HG03025 (cell line): ENCODE measurements around the gene MYO1D.
"Not testable (repeated sequence)": the region's sequence is repeated elsewhere in the genome, so short reads cannot be mapped to it uniquely, and the experiment has no call there.

Experiments used
- ATAC-seq: cut with Tn5 transposase; IDR thresholded peaks from one replicate; pipeline ENCODE4 v1.9.1; 2021; ENCODE audit warnings: mild to moderate bottlenecking, moderate library complexity; ENCODE audit not compliant: unreplicated experiment, low FRiP score

Gene MYO1D

GRCh38 chr17:32646941-32647340 is 230.0 kb downstream of the MYO1D start:
- no peak for ATAC-seq

- not testable (repeated sequence) for ATAC-seq
Measured at GRCh38 chr17:32641514-32641913, 235.4 kb downstream of the MYO1D start.

GRCh38 chr17:32636598-32637218 is 240.2 kb downstream of the MYO1D start:
- no peak for ATAC-seq

GRCh38 chr17:32634167-32634566 is 242.8 kb downstream of the MYO1D start:
- ATAC-seq: no peak

DNA sequence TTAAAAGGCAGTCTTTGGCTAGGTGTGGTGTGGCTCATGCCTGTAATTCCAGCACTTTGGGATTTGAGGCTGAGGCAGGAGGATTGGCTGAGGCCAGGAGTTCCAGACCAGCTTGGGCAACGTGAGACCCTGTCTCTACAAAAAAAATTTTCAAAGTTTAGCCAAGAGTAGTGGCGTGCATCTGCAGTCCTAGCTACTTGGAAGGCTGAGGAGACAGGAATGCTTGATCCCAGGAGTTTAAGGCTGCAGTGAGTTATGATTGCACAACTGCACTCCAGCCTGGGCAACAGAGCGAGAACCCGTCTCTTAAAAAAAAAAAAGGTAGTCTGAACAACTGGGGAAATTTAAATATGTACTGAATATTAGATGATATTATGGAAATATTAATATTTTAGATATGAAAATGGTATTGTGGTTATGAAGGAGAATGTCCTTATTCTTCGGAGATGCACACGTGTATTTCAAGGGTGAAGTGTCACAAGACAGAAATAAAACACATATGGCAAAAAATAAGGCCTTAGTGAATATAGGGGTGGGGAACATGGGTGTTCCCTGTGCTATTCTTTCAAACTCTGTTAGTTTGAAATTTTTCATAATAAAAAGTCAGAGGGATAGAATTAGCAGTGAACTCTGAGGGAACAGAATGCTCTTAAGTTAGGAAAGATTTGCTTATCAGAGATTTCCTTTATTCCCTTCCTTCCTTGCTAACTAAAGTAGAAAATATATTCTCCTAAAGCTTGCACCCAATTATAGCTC is 245.4 kb downstream of the MYO1D start:
- no peak for ATAC-seq

GRCh38 chr17:32629563-32630190 is 247.2 kb downstream of the MYO1D start:
- ATAC-seq: no peak

DNA sequence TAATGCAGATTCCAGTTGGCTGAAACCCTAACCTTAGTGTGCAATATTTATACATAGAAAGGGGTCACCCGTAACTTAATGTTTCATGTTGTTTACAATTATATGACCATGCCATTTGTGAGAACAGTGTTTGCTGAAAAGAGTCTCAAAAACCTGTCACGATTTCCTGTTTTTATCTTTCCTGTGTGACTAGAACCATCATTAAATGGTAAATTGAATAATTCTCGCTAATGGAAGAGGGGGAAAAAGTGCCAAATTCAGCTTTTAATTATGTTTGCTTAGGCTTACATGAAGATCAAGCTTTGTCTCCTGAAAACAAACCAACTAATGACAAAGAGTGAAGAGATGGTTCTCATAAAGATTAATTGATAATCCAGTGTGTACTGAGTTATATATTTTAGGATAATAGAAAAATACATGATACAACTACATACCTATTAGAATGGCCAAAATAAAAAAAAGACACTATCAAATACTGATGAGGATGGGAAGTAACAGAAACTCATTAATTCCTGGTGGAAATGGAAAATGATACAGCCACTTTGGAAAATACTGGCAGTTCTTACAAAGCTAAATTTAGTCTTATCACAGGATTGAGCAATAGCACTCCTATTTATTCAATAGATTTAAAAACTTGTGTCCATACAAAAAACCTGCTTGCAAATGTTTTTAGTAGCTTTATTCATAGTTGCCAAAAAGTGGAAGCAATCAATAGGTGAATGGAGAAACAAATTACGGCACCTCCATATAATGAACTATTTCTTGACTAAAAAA is 248.5 kb downstream of the MYO1D start:
- no peak for ATAC-seq

DNA sequence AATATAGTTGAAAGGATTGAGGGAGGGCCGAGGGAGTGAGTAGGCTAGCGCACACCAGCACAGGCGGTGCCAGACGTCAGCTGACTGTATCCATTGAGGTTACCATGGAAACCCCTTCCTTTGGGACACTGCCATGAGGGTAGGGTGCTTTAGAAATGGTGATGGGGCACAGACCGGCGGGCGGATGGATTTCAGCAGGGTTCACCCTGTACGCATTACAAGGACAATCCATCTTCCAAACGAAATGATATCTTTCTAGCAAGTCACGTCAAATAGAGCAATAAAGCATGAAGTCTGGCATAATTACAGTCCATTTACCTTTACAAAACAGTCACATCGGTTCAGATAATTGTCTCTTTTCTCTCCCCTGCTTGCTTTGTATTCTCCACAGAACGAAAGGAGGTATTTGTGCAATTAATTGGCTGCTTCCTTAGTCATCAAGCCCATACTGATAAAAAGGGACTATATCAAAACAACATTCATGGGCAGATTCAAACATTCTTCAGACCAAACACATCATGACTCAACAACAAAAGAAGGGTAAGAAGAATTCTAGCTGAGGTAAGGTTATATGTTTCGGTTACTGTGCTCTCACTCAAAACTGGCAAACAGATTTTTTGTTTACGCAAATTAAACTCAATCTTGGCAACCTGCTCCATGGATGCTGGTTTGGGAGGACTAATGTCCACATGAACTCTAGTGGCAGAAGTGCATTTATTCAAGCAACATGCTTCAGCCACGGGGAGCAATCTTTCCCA is 249.5 kb downstream of the MYO1D start:
- no peak for ATAC-seq

DNA sequence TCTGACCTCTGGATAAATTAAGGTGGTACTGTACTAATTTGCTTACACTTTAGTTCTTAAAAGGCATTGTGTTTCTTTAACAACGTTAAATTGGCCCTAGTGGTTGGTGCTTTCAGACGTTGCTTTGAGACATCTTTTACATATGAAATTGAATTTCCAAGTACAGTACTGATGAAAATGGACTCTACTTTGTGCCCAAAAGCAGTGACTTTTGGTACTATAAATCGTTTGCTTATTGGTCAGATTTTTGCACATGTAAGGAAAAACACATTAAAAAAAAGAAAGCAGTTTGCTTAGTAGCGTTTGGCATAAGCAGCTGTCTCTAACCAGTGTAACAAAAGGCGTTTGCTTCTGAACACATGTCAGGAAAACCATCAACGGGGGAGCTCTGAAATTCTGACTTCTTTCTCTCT is 250.5 kb downstream of the MYO1D start:
- ATAC-seq: no peak

DNA sequence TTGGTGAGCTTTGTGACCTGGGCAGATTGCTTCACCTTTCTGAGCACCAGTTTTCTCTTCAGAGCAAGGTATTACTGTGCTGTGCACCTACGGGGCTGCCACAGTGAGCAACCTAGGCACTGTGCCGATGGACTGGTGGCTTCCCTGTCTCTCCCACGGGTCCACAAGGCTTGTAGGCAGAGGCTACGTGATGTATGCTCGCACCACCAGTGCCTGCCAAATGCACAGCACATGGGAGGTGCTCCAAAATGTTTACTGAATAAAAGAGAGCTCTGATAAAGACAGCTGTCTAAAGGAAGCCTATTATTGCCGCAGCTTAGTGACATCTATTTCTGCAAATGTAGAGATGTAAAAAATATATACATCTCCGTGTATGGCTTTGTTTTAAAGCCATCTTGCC is 251.0 kb downstream of the MYO1D start:
- no peak for ATAC-seq

DNA sequence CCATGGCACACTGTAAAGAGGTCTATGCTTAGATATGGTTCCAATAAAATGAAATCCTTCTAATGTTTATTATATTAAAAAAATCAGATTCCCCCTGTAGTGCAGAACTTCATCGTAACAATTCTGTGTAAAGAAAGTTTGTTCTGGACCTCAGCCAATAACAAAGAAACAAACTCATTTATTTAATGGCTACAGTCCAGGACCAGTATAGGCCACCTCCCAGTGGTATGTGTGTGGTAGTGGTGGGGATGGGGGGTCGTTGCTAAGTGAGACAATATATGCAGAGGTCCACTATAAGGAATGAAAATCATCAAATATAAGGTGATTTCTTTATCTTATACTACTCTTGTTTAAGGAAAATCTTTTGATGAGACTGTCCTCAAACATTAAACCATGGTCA is 253.7 kb downstream of the MYO1D start:
- ATAC-seq: no peak

GRCh38 chr17:32622540-32622939 is 254.4 kb downstream of the MYO1D start:
- ATAC-seq: no peak

DNA sequence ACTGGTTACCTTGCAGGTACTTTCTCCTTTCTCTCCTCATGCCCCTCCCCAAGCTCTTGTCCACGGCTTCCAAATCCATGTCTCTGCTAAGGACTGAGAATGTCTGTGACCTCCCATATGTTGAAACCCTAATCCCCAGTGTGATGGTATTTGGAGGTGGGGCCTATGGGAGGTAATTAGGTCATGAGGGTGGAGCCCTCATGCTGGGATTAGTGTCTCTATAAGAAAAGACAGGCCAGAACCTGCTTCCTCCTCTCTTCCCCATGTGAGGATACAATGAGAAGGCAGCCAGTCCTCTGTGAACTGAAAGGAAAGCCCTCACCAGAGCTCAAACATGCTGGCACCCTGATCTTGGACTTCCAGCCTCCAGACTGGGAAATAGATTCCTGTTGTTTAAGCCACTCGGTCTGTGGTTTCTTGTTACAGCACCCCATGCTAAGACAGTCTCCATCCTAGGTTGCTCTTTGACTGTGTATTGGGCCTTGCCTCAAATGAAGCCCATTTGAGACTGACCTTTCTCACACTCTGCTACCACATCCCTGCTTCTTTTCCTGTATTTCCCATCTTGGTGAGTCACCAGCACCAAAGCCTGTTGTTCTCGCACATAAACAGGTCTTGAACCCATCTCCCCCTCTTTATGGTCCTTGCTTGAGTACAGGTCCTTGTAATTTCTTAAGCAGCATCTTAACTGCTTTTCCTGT is 255.2 kb downstream of the MYO1D start:
- ATAC-seq: no peak

DNA sequence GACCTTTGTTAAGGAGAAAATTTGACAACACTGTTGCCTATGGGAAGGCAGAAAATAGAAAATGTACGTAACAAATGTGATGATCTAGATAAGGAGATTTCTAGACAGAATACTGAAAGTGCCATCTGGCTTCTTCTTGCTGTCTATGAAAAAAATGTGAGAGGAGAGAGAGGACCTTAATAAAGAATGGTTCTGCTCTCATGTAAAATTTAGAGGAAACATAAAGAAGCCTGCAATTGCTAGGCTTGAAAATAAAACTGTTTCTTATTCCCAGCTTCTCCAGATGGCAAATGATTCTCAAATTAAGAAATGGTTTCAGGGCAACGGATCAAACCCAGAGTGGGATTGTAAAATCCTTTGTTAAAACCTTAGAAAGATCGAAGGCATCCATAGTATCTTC is 261.6 kb downstream of the MYO1D start:
- no peak for ATAC-seq

GRCh38 chr17:32610943-32611342 is 266.0 kb downstream of the MYO1D start:
- no peak for ATAC-seq

DNA sequence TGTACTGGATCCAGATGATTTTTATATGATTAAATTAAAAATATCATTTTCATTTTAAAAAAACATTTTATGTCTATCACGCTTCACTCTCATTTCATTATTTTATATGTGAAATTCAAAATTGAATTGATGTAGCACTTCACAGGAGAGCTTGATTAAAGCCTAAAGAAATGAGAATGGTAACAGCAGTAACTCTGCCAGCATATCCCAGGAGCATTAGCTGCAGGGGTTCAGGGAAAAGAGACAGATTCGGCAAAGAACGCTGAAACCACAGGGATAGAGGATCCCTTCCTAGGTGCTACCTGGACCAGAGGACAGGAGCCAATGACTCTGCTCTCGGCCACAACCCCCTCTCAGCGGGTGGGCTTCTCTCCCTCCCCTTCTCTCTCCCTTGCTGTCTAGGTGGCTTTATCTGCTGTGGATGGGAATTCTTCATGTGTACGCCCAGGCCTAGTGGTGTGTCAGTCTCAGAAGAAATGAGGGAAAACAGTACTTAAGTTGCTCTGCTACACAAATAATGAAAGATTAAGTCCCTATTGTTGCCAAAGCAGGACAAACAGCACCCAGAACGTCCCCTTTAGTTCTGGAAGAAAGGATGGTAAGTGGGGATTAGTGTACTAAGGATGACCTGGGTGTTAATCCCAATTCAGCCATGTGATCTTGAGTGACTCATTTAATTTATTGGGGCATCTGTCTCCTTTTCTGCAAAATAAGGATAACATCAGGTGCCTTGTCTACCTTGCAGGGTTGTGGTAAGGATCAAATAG is 266.9 kb downstream of the MYO1D start:
- no peak for ATAC-seq

DNA sequence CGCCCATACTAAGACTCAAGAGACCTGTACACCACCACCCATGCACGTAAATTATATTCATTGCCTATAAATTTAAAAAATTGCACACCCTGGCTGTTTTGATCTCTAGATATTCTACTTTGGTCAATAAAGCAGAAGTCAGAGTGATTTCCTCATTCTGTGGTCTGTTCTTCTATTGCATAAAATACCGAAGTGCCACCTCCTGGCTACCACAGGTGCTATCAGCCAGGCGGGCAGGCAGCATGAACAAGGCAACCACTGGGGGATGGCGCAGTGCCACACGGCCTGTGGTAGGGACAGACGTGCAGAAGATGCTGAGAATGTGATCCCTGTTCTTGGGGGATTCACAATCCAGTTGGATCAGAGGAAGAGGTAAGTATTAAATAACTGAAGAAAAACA is 267.8 kb downstream of the MYO1D start:
- no peak for ATAC-seq

DNA sequence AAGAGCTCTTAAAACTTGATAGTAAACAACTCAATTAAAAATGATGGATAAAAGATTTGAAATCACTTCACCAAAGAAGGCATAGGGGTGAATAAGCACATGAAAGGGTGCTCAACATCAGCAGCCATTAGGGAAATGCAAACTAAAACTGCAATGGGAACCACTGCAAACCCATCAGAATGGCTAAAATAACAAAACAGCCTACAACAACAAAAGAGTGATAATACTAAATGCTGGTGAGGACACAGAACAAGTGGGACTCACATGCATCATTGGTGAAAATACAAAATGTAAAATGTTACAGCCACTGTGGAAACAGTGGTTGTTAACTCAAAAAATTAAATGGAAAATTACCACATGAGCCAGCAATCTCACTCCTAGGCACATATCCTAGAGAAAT is 268.7 kb downstream of the MYO1D start:
- no peak for ATAC-seq

DNA sequence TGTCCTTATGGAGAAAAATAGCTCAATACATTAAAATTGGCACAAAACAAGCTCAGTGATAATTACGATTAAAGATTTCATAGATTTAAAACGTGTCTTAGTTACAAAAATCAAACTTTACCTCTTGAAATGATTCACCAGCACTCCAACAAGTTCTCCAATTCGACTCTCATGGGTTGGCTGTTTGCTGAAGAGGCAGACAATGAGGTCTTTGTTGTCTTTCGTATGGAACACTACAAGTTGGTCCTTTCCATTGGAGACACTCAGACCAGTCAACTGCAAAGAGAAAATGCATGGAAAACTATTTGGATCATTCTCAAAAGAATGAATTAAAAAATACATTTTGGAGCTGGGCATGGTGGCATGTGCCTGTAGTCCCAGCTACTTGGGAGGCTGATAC is 272.0 kb downstream of the MYO1D start:
- no peak for ATAC-seq
